GM21367 (cell line): ENCODE measurements around the gene PEX14.

Experiments used
- ATAC-seq: cut with Tn5 transposase; IDR thresholded peaks from one replicate; pipeline ENCODE4 v1.9.1; 2021; ENCODE audit not compliant: unreplicated experiment

PEX14 gene

DNA sequence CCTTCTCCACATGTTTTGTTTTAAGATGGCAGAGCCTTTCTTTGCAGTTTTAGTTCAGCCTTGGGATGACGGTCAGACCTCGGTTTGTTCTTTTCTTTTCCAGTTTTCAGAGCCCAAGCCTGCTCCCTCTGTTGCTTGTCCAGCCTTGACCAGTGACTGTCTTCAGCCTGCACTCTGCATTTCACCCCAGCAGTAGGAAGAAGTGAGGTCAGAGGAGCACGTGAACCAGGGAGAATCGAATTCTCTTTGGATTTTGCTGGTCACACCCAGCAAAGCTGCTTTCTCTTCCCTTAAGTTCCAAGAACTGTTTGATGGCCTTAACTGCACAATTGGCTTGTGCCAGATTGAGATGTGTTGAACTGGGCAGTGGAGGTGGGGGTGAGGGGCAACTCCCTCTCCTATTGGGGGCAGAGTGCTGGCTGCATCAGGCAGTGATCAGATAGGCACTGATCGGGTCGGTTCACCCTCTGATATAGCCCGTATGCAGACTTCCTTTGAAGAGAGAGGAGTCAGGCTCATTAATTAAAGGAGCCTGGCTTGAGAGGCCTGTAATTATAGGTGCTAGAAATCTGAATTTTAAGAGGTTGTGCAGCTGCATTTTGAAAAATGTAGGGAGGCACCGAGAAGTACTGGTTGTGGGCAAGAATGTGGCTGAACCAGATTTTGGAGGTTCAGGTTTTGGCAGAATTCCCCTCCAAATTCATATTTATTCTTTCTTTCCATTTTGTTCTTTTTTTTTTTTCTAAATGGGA is 42.4 kb downstream of the PEX14 start:
- no peak for ATAC-seq

DNA sequence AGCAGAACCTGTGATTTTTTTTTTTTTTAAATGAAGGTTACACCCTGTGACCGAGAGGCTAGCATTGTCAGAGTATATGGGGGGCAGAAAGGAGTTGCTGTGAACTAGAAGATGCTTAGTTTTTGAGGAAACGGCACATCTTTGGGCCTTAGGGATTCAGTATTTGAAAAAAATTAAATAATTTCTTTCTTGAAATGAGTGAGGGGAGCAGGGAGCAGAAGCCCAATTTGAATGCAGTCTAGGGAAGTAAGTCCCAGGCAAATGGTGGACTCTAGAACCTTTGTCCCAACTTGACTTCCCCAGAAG is 42.9 kb downstream of the PEX14 start:
- no peak for ATAC-seq

DNA sequence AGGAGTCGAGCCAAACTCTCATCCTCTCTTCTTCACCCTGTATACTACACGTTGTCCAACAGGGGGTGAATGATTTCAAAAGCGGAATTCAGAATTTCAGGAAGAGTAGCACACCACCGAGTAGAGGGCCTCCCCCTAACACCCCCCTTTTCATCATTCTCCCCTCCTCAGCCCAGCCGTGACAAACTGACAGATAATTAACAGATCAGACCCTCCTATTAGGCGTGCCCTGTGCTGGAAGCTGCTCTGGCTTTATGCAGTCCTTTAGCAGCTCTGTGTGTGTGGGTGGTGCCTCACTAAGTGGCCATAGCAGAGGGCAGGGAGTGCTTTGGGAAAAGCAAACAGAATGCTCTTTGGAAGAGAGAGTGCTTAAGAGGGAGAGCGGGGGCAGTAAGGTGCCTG is 44.3 kb downstream of the PEX14 start:
- ATAC-seq, result no peak

DNA sequence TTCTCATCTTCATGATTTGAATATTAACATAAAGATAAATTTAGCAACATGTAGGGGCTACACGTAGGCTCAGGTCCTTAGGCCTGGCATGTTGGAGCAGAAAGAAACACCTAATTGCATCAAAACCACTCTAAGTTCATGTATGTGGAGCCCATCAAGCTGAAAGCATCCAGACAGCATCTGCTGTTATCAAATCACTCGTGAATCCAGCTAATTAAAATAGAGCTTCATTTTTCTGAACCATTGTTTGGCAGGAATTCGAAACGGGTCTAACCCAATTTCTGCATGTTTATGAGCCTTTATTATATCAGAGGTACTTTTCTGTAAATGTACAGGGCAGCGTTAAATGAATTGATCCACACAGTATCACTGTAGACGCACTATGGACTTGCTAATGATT is 45.7 kb downstream of the PEX14 start:
- no peak for ATAC-seq

DNA sequence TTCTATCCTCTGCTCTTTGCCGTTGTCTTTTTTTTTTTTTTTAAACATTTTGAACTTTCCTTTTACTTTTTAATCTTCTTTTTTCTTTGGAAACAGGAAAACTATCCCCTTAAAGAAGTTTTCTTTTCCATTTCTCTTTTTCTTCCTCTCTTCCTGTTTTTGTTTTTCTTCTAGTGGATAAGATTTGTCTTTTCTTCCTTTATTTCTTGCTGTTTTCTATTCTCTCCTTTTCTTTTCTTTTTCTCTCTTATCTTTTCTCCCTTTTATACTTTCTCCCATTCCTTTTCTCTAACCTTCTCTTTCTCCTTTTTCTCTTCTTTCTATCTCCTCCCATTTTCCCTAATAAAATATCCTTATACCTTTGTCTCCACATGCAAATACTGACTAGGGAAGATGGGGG is 46.2 kb downstream of the PEX14 start:
- ATAC-seq, result no peak

DNA sequence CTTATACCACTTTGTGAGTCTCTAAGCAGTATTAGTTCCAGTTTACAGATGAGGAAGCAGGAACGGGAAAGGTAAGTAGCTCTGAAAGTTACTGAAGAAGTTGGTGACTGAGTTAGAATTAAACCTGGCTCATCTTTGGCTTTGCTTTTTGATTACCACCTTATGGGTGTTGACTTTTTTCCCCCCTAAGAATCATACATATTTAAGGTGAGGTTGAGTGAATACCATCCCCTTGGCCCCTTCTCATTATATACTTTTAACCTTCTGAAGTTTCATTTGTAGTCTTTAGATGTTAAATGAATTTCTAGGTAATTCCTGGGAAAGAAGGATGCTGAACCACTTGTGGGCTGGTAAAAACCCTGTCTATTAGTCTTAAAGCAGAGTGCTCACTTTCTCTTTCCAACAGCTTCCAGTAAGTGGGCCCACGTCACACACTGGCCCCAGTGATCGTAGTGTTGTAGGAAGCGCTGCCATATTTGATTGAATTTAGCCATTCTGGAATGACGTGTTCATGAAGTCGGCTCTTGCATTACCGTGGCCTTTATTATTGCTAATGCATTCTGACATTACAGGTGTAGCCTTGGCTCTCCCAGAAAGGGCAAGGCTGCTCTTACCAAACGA is 46.9 kb downstream of the PEX14 start:
- no peak for ATAC-seq

DNA sequence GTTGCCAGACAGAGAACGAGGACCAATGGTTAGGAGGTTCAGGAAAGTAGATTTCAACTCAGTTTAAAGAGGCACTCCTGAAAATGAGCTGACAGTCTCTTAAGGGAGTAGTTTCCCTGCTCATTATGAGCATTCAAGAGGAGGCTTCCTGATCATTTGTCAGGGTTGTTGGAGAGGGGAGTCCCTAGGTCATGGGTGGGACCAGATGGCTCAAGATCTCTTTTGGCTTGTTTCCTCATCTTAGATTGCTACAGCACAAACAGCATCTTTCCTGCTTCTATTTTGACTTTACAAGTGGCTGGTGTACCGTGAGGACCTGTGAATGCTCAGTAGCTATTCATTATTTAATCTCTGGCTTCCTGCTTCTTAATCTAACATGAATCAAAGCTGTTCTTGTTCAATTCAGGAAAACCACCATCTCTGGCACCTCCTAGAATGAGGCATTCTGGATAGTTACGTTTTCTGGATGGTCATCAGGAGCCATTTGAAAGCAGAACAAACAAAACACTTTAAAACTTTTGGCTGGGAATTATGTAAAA is 47.6 kb downstream of the PEX14 start:
- no peak for ATAC-seq

DNA sequence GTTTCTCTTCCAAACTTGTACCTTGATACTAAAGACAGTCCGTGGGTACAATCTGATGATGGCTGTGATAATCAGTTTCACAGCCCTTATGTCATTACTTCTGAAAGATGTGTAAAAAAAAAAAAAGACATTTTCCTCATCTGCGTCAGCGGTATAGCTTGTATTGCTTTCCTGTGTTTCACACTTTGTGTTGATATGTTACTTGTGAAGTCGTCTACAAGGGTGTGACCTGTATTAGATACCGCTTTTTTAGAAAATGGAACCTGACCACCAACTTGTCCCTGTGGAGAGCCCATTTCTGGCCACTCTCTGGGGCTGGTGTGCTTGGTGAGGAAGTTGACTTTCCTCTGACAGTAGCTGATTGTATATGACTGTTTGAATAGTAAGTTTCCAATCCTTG is 50.5 kb downstream of the PEX14 start:
- no peak for ATAC-seq

DNA sequence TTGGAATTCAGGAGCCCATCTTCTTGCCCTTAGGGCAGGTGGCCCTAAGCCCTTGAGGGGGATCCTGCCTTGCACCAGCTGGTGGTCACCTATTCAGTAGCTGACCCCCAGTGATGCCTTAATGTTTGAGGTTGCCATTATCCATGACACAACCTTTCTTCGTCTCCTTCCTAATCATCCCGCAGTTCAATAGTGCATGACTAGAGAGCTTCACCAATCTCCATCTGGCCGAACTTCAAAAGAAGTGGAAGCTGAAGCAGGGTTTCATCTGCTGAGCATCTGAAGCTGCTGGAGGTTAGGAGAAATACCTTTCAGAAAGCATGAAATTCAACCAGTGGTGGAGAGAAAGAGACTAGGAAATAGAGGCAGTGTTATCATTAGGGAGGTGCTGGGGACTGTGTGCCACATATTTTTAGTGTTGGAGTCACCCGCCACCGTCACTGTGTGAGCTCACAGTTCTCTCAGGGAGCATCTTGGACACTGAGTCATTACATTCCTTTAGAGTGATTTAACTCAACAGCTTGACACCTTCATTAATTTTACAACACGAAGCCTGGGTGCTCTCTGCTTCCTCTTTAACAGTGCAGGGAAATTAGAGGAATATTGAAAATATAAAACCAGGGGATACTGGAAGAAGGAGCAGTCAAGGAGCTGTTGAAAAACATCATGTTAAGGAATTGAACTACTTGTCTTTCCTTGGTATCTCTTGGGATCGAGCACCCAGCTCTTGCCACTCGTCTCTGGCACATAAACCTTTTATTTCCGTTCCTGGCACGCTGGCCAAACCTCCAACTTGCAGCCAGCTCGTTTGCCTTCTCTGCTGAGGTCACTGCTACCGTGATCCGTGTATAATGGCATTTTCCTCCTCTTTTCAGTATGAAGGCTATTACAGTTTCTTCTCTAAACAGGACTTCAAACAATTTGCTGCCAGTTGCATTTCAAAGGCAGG is 53.6 kb downstream of the PEX14 start:
- ATAC-seq, result no peak

DNA sequence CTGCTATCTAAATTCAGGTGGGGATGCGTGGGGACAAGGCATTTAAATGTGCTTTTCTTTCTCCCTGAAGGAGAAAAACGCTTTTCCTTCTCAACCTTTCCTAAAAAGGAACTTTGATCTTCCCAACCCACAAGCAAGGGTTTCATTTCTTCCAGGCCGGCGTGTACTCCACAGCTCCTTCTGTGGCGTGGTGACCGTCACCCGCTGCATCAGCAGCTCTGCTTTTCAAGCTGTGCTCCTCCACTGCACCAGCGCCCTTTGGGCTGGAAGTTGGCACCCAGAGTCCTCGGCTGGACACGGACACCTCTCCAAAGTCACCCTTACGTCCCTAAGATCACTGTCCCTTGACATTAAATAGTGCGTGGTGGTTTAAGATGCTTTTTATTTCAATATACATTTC is 54.3 kb downstream of the PEX14 start:
- ATAC-seq, result no peak

DNA sequence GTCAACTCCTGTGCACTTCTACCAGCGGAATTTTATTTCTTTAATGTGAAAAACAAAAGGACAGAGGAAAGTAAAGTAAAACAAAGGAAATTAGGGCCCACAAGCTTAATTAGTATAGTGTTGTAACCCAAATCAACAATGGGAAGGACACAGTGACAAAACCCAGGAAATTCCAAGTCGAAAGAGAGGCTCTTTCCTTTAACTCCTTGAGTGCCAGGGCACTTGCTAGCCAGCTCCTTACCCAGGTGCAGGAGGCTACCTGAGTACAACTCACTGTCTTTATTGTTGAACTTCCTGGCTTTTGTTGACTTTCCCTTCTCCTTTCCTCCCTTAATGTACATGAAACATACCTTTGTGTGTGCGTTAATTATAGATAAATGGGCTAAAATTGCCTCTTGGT is 55.0 kb downstream of the PEX14 start:
- no peak for ATAC-seq

DNA sequence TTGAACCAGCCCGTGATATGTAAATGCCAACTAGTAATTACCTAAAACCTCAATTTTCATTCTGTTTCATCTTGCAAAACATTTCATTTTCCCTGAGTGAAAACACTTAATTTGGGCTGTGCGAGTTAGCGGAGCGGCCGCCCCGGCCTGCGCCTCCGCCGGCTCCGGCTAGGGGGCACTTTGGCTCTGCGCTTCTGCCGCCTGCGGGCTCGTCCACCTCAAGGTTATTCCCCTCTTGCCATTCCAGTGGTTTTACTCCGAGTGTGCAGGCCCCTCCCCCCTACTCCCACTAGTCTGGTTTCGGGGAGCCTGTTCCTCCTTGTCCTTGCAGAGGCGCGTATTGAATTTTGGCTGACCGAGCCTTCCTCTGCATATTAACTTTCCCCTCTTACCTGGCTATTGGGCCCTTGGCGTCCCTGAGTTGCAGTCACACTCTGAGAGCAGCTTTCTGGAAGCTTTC is 55.6 kb downstream of the PEX14 start:
- ATAC-seq, result no peak

DNA sequence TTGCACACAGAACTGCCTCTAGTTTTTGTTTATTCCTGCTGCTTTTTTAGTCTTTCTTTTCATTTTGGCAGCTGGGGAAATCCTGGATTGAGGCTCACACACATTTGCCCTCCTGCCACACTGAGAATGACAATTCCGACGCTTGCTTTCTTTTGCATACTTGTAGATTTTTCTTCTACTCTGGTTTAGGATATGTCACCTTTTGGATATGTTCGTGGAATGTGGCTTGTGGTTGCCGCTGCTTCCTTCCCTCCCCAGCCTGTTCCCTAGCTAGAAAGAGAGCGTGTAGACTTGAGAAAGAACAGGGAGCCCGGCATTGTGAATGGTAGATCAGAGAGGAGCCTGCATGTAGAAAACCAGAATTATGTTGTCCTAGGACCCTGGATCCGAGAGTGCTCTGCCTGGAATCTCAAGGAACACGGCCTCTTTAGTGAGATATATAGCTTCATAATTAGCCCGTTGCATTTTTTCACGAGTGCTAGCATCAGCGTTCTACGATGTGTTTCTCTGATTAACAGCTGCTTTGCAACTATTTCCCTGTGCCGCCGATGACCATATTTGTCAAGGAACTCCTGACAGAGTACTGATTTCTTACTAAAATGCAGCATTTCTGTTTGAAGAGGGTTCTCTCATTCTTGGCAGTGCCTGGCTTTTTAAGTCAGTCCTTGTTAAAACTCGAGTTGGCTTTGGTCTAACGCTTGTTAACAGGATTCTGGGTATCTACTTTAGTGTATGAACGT is 56.2 kb downstream of the PEX14 start:
- no peak for ATAC-seq

DNA sequence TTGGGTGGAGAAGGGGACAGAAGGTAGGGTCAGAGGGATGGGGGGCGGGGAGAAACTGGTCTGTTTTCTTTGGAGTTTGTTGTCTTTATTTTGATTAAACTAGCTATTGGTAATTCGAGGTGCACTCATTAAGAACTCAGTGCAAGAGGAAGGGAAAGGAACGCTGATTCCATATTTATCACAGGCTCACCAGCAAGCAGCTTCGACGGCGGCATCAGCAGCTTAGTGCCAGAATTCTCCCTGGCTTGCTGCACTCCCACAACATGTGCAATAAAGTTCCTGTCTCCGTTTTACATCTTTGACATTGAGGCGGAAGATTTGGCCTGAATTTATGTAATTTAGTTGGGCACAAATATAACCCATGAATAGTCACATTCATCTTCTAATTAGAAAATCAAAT is 57.6 kb downstream of the PEX14 start:
- no peak for ATAC-seq

DNA sequence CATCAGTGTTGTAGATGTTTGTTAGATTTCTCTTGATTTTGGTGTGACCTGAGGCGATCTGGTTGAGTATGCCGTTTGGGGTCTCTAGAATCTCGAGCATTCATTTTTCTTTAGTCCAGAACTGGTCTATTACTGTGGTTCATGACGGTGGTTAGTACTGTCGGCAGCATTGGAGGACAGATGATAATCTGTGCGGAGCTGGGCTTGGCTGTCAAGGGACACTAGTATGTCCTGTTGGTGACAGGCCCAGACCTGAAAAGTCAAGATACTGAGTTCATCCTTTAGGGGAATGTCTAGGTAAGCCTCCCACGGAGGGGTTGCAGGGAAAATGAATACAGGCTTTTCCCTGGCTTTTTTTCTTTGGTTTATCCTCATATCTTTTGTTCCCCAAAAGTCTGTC is 59.8 kb downstream of the PEX14 start:
- ATAC-seq, result no peak

DNA sequence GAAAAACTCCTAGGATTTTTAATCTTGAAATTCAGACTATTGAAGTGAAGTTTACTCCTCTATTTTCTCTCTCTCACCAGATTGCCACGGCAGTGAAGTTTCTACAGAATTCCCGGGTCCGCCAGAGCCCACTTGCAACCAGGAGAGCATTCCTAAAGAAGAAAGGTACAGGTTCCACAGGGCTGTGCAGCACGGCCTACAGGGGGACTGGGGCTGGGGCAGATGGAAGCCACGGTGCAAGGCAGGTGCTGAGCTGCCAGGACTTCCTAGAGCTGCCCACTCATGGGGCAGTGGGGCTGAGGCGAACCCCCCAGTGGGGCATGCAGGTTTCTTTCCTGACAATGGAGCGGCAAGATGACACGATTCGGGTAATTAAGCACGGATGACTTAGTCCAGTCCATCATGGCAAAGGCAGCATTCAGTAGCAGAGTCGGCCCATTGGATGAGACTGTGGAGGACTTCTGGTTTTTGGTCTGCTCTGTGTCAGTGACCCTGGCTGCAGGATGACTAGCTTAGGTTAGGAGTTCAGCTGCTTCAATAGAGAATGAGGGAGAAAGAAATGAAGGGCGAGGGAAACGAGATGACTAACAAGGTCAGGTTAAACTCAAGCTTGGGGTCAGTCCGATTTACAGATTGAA is 61.5 kb downstream of the PEX14 start:
- ATAC-seq, result no peak

DNA sequence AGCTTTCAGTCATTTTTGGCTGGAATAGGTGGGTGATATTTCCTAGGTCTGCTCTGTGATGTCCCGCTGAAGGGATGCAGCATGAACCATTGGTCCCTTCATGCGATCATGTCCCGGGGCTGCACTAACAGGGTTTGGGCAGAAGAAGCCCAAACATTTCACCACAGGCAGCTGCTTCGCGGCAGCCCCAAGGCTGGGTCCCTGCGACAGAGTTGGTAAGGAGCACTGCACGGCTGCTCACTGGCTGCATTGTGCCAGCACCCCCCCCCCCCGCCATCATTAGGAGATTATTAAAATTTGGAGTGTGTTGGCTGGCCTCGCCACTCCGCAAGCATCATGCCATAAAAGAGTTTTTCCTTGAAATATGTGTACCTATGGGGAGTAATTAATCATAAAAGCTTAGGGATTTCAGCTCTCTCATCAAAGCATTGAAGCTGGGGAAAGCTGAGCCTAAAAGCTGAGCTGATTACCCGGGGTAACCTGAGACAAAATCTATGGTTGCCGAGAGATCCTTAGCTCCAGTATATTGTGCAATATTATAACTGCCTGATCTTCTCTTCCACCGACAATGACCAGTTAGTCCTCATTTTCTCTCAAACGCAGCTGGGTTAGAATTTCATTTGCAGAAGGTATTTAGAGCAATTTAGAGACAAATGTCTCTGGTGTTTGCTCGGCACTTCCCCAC is 62.5 kb downstream of the PEX14 start:
- ATAC-seq, result no peak

DNA sequence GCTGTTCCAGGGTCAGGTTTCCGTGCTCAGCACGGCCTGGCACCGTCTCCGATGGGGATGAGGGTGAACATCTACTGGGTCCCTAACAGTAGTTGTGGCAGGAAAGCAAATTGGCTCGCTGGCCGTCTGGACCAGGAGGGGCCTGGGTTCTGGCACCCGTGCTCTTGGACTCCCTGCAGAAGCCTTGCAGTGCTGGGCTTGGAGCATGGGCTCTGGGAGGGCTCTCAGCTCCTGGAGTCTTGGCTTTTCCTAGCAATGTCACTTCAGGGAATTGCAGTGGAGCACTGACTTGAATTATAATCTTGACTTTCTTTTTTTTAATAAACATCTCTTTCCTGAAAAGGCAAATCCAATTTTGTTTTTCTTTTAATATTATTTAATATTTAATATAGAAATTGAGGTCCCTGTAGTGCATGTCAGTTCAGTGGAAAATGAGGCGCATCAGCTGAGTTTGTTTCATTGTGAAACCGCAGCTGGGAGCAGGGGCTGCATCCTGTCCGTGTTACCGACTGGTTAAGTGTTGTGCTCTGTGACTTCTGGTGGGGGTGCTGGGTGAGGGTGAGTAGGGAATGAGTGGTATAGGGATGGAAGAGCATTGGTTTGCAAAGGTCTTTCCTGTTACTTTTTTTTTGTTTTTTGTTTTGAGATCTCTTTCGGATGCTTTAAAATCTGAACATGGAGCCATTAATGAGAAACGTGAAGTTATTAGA is 64.1 kb downstream of the PEX14 start:
- ATAC-seq, result no peak

DNA sequence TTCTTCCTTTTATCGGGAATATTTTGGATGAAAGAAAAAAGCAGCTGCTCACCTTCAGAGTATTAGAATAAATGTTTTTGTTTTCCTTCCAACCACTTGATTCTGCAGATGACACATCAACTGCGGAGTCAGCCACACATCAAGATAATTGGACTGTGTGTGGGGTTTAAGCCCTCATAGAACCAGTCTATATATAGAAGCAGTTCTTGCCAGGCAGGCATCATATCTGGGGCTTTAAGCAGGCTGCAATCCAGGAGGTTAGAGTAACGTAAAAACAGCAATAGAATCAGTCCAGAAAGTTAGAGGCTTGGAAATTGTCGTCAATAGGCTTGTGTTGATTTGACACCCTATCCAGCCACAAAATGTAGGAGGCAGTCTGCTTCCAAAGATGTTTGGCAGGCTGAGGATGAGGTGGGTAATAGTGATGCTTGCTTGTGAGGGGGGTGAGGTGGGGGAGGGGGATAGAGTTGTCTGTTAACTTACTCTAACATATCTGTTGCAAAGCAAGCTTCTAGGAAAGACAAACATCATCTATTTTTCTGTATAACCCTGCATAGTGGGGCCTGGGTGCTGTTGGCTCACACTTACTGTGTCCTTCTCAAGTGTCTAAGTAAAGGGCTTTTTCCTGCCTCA is 64.8 kb downstream of the PEX14 start:
- ATAC-seq, result no peak
